Thyroid gland (tissue), 4 donors: ENCODE measurements around the gene CCDC85C.

Experiments used
- CTCF ChIP-seq, 6 experiments: fragments of 200-600 bp in 3 of 6; fragments of 450-650 bp in 3 of 6; sonication (generic) in 3 of 6; IDR thresholded peaks; one replicate each; pipeline ENCODE4 v1.5.1; 2016 to 2019; ENCODE audit warnings: antibody characterized with exemption in 6 of 6, mild to moderate bottlenecking in 2 of 6, inconsistent platforms in 1 of 6, moderate library complexity in 1 of 6
- POLR2A ChIP-seq, 2 donors: fragments of 450-650 bp; IDR thresholded peaks; one replicate each; pipeline ENCODE4 v1.6.1; 2017; ENCODE audit warnings: antibody characterized with exemption in 2 of 2, mild to moderate bottlenecking in 2 of 2, moderate library complexity in 1 of 2

- TF ChIP-seq POLR2A (IDR thresholded peaks at IDR 0.05) (no peak), CTCF (IDR thresholded peaks at IDR 0.05) (no peak)
Observed at GRCh38 chr14:99651953-99652746, 48.1 kb upstream of the CCDC85C start.
